Suppressor macrophage treated with lipopolysaccharide for 1 hour (primary cell): ENCODE results near the gene IL17RD.

Source experiments
- DNase-seq, 3 donors: peaks; one replicate each; pipeline ENCODE4 v3.0.0-alpha.2; 2020 to 2022

Gene IL17RD

DNA sequence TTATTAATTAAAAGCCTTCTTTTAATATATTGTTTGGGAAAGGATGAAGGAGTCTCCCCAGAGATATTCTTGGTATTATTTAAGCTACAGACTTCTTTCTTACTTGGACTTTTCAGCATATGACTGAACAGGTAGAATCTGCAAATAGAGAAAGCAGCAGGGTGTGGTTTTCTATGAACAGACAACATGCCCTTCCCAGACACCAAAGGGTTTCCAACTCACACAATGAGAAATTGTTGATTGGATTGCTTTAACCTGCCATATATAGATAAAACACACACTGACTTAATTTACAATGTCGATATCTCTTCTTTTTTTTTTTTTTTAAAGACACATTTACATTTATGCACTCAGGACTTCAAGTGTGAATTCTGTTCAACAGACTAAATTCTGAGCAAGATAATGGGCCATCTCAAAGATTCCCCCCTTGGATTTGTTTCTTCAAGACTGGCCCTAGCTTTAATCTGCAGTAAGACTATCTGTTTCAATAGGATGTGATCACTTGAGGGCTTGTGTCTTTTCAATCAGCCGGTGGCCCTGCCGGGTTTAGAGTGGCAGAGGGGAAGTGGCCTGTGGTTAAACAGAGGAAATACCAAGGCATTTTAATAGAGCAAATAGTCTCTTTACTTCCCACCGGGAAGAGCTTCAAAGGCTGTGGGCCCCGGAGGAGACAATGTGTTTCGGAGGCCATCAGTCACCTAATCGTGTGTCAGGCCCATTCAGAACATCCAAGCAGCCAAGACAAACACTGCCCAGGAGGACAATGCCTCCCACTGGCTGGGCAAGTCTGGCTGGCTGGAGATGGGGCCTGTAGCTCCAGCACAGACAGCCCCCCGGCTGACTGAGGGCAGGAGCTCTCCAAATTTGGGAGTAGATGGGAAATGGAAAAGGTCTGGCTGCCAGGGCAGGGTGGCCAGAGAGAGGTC is 6.1 kb downstream of the IL17RD start:
- DNase-seq = peak in 2 of 3 donors; percentile 40 to 41

- no peak for DNase-seq
Observed at GRCh38 chr3:57158325-57158724, 6.8 kb downstream of the IL17RD start.

- DNase-seq = no peak
Observed at GRCh38 chr3:57157545-57157944, 7.6 kb downstream of the IL17RD start.

DNA sequence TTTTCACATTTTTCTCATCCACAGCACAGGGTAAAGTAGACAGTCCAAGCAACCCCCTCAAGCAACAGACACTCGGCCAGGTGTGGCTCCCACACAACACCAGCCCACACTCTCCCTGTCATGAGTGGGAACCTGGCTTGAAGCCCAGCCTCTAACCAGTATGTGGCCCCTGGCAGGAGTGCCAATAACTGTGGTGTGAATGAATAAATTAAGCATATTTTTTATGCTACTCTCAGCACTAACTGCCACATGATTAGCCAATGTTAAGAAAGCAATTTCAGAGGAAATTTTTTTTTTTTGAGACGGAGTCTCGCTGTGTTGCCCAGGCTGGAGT is 9.9 kb downstream of the IL17RD start:
- DNase-seq = no peak

GRCh38 chr3:57154470-57155309 is 10.5 kb downstream of the IL17RD start:
- DNase-seq = no peak

DNA sequence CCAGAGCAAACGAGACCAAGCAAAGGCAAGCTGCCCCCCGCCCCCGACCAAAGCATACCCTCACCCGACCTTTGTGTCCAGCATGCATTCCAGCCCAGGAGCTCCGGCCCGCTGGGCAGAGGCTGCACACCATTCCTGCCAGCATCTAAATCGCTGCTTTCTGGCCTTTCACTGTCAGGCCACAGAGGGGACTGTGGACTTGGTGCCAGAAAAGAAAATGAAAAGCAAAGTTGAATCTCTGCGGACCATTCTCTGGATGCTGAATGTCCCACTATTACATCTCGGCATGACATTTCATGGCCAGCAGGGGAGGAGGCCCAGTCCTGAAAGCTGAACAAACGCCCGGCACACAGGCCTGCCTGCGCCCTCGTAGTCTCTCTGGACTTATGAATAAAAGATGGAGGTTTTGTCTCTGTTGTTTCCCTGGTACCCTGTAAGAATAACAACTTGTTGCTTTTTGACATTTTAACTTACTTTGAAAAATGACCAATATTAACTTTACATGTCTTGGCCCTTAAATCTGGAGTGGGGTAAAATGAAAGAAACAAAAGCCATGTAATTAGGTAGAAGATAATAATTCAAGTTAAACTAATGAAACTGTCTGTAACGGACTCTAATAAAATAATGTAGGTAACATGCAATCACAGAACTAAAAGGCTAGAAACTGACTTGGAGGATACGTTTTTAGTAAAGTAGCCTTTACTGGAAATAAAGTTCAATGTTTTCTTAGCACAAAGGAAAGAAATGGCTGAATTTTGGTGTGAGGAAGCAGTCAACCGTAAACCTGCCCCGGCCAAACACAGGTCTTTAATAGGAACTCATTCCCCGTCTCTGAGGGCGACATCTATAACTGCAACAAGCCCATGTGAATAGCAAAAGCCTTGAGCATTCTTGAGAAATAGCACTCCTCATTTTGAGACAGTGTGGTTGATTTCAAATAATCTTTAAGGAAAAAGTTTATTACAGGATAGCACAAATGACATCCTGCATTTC is 12.7 kb downstream of the IL17RD start:
- no peak for DNase-seq

- no peak for DNase-seq
Observed at GRCh38 chr3:57151749-57152148, 13.4 kb downstream of the IL17RD start.

DNA sequence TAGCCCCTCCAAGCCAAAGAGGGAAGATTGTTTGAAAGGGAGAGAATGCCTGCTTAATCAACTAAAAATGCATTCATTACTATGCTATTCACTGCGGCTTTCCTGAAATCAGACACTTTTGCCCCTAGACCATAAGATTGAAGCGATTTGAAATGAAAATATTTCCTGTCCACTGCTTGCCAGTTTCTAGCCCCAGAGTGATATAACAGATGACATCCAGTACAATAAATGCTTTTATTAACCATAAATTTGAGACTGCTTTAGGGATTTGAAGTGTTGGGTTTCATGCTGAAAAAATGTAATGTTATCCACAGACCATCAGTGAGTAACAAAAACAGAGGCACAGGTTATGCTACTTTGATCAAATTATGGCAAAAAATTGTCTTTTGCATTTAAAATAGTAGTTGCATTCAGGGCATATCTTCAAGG is 14.1 kb downstream of the IL17RD start:
- DNase-seq = no peak

DNA sequence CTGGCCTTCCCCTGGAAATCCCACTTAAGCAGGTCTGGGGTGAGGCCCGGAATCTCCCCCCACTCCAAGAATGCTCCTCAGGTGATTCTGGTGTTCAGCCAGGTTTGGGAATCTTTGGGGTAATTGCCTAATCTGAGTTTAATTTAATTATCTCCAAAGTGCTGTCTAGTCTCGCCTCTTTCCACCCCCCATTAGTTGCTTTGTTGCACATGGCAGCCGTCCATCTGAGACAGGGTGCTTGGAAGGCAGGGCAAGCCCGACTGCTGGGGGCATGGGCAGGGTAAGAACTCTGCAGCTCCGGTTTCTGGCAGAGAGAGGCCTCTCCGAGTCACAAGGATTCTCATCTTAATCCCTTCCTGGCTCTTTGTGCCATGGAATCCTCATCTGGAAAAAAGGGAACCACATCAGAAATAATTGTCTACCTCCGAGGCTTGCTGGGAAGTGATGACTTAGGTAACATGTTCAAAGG is 15.0 kb downstream of the IL17RD start:
- no peak for DNase-seq

- DNase-seq = no peak
Observed at GRCh38 chr3:57147071-57147470, 18.1 kb downstream of the IL17RD start.

DNA sequence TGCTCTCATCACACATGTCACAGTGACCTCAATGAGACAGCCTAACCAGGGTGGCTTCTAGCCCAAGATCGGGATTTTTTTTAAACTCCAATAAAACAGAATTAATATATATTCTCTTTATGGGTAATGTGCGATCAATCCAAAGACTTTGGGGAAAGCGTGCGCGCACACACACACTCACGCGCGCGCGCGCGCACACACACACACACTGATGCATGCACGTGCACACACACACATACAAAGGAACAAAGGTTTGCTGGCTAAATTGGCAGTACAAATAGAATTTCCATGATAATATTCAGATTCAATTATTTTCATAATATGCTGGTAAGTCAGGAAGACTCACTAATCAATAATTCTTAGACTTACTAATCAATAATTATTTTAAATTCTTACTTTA is 19.3 kb downstream of the IL17RD start:
- DNase-seq = no peak

DNA sequence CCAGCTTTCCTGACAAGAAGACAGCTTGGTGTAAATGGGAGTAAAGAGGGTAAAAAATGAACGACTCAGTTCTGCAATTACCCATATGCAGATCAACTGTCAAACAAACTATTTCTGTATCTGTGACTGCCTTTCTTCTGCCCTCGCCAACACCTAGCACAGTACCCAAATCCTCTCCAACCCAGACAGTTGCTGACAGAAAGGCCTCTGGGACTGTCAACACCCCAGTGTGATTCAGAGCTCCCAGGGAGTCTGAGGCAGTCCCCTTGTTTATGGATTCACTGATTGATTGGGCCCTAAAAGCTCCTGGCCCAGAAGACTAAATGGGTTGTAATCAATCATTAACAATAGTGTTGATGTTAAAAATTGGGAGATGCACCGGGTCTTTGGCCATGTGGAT is 20.2 kb downstream of the IL17RD start:
- DNase-seq = no peak

GRCh38 chr3:57143886-57144459 is 21.2 kb downstream of the IL17RD start:
- DNase-seq = no peak

DNA sequence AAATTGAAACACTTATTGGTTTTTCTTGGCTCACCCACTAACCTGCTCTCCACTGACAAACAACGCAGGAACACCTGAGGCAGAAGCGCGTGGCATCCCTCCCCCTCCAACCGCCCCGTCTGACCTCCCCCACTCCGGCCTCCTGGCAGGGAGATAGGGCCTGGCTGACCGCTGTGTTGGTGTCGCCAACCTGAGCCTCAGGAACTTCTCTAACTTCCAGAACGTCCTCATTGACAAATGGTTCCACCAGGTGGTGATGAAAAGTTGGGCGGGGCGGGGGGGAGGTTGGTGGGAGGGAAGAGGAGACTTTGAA is 22.8 kb downstream of the IL17RD start:
- DNase-seq = no peak

DNA sequence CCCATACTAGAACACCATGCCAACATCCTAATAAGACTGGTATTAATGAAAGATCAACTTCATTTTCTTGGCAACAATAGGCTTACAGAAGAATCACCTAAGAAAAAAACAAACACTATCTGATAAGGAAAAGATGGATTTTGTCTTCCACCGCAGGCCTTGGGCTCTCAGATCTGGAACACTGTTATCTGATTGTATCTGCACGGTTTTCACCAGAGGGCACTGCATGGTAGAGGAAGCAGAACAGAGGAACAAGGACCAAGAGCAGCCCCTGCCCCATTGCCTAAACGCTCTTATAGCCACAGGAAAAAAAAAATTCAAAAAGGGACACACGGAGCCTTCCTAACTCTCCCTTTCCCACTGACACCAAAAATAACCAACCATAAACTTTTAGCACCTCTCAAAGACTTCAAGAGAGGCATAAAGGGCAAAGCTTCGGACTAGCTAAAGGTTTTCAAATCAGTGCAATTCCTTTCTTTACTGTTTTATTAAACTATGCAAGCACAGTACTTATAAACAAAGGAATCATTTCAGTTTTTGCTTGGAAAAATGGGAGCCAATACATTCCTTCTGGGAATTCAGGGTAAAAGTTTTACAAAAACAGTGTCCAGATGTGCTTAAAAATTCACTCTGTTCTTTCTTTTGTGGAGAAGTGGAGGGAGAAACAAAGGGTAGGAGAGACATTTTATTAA is 23.3 kb downstream of the IL17RD start:
- no peak for DNase-seq

DNA sequence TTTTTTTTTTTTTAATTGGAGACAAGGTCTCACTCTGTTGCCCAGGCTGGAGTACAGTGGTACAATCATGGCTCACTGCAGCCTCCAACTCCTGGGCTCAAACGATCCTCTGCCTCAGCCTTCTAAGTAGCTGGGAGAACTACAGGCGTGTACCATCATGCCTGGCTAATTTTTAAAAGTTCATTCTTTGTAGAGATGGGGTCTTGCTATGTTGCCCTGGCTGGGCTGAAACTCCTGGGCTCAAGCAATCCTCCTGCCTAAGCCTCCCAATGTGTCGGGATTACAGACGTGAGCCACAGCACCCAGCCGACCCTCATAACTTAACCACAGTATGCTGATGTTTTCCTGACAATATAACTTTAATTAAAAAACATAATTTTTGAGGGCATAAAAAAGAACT is 24.3 kb downstream of the IL17RD start:
- DNase-seq = no peak

DNA sequence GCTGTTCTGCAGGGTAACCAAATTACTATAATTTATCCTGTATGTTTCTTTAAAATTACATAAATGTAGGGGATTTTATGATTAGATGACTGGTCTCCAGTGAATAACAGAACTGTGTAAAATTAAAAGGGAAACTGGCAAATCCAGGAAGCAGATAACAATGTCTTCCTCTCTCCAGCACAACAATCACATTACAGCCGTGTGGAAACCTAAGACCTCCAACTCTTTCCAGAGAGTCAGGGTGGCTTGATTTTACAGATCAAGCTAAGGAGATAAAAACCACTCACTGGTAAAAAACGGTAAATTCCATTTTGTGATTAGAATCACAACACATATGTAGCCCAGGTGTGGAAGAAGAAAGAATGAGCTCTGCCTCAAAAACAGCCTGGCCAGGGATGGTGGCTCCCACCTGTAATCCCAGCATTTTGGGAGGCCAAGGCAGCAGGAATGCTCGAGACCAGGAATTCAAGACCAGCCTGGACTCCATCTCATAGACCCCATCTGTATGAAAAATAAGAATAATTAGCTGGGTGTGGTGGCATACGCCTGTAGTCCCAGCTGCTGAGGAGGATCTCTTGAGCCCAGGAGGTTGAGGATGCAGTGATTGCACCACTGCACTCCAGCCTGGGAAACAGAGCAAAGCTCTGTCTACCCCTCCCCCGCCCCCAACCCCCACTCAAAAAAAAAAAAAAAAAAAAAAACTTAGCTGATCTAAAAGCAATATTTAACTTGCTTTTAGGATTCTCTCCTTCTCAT is 29.0 kb downstream of the IL17RD start:
- DNase-seq = peak in 2 of 3 donors; percentile 15 to 23

GRCh38 chr3:57133157-57133556 is 32.0 kb downstream of the IL17RD start:
- DNase-seq = no peak

DNA sequence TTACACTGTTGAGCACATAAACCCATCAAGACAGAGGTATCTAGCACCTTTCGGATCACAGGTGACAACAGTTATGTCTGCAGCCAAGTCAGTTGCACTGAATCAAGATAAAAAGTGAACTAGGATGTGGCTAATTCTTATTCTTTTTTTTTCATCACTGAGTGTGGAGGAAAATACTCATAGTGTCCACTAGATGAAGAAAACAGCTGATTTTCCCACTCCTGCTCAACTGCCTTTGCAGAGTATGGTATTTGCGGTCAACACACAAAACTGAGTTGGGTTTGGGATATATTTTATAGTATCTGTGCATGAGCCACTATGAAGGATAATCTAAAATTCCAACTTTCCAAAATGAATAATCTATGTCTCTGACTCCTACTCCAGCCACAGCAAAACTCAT is 32.5 kb downstream of the IL17RD start:
- DNase-seq = no peak

- DNase-seq = no peak
Observed at GRCh38 chr3:57131210-57131588, 34.0 kb downstream of the IL17RD start.

DNA sequence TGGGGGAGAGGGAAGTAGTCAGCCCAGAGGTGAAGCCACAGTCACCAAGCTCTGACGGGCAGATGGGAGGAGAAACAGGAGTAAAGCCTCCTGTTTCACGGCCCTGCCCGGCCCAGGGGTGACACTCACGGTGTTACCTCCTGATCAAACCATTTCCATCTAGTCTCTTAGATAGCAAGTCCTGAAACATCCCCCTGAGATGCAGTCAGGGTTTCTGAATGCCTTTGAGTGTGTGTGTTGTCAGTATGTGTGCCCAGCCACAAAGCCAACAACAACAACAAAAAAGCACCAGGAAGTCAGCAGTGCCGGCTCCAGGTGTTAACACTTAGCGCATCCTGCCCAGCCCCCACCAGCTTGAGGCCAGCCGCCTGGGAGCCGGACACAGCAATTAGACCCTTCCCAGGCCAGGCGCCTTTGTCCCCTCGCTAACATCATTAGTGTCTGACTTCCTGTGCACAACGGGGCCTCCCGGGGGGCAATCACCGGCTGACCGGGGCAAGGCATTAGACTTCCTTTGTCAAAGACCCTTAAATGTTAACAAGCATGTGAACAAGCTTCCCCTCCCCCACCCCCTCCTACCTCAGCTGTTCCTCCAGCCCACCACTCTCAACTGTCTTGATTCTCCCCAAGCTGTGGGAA is 34.5 kb downstream of the IL17RD start:
- DNase-seq = no peak
